Adipocyte (in vitro differentiated cells): ENCODE data around the gene USP2.
"Not testable (repeated sequence)": the region's sequence is repeated elsewhere in the genome, so short reads cannot be mapped to it uniquely, and the experiment has no call there.

Experiments used
- DNase-seq: peaks from one replicate; pipeline ENCODE4 v3.0.0-alpha.2; 2015; ENCODE audit warnings: low read depth
- H3K27me3 ChIP-seq: replicated peaks from 2 replicates; pipeline ENCODE4 v1.7.0; 2013; ENCODE audit warnings: mild to moderate bottlenecking, low read length, moderate library complexity; ENCODE audit not compliant: control insufficient read depth, insufficient read depth
- H3K36me3 ChIP-seq: 2 replicates; pipeline ENCODE4 v1.7.0; 2013; ENCODE audit warnings: low read length, mild to moderate bottlenecking, moderate library complexity; ENCODE audit not compliant: control insufficient read depth, insufficient read depth, severe bottlenecking
- H3K4me1 ChIP-seq: 2 replicates; pipeline ENCODE4 v1.7.0; 2013; ENCODE audit warnings: mild to moderate bottlenecking, low read length, moderate library complexity; ENCODE audit not compliant: control insufficient read depth, insufficient read depth
- H3K4me3 ChIP-seq: 2 replicates; pipeline ENCODE4 v1.7.0; 2013; ENCODE audit warnings: mild to moderate bottlenecking, low read length, moderate library complexity
- H3K9ac ChIP-seq: 2 replicates; pipeline ENCODE4 v1.7.0; 2013; ENCODE audit warnings: mild to moderate bottlenecking, low read length, moderate library complexity
- H3K9me3 ChIP-seq: 2 replicates; pipeline ENCODE4 v1.7.0; 2013; ENCODE audit warnings: mild to moderate bottlenecking, low read length, moderate library complexity; ENCODE audit not compliant: control insufficient read depth

The USP2 gene

GRCh38 chr11:119410501-119410900 lies 29.0 kb upstream of the USP2 start:
- DNase-seq, result no peak
- Histone ChIP-seq H3K4me3 (no peak overlapping the region), H3K9ac (no peak overlapping the region), H3K27me3 (no peaks in the 10 kb centered on the region), H3K36me3 (no peaks in the 10 kb centered on the region), H3K9me3 (no peaks in the 10 kb centered on the region), H3K4me1 (no peaks in the 10 kb centered on the region)

- Histone ChIP-seq H3K9me3 (no peaks in the 10 kb centered on the region), H3K36me3 (no peaks in the 10 kb centered on the region), H3K9ac (no peak overlapping the region), H3K27me3 (no peaks in the 10 kb centered on the region), H3K4me1 (no peaks in the 10 kb centered on the region), H3K4me3 (no peak overlapping the region)
- DNase-seq, result no peak
These were observed 28.2 kb upstream of the USP2 start for GRCh38 chr11:119409731-119410130.

GRCh38 chr11:119406005-119406404 lies 24.5 kb upstream of the USP2 start:
- no peaks in the 10 kb centered on the region for H3K27me3 ChIP-seq
- H3K36me3 ChIP-seq, result no peaks in the 10 kb centered on the region
- no peak overlapping the region for H3K9ac ChIP-seq
- H3K4me1 ChIP-seq, result peaks cover 5% of the 10 kb centered on the region
- H3K9me3 ChIP-seq, result peaks cover 12% of the 10 kb centered on the region
- no peak for DNase-seq
- no peak overlapping the region for H3K4me3 ChIP-seq

- not testable (repeated sequence) for H3K4me3 ChIP-seq, H3K9ac ChIP-seq, H3K36me3 ChIP-seq, DNase-seq, H3K4me1 ChIP-seq, H3K27me3 ChIP-seq
- H3K9me3 ChIP-seq, result peaks cover 18% of the 10 kb centered on the region
These were observed 24.0 kb upstream of the USP2 start for GRCh38 chr11:119405448-119405847.

- peaks cover 24% of the 10 kb centered on the region for H3K9me3 ChIP-seq
- H3K27me3 ChIP-seq, result no peaks in the 10 kb centered on the region
- no peaks in the 10 kb centered on the region for H3K36me3 ChIP-seq
- peaks cover 5% of the 10 kb centered on the region for H3K4me1 ChIP-seq
- DNase-seq, result peak; percentile 31
- no peak overlapping the region for H3K4me3 ChIP-seq
- no peak overlapping the region for H3K9ac ChIP-seq
These were observed 23.4 kb upstream of the USP2 start for GRCh38 chr11:119404872-119405271.

GRCh38 chr11:119403021-119403420 lies 21.5 kb upstream of the USP2 start:
- Histone ChIP-seq H3K36me3 (no peaks in the 10 kb centered on the region), H3K9ac (no peak overlapping the region), H3K9me3 (peaks cover 41% of the 10 kb centered on the region), H3K27me3 (no peaks in the 10 kb centered on the region), H3K4me3 (no peak overlapping the region), H3K4me1 (peaks cover 5% of the 10 kb centered on the region)
- DNase-seq, result peak; percentile 46

GRCh38 chr11:119402470-119402869 lies 21.0 kb upstream of the USP2 start:
- DNase-seq, result no peak
- peaks cover 5% of the 10 kb centered on the region for H3K4me1 ChIP-seq
- no peak overlapping the region for H3K9ac ChIP-seq
- no peak overlapping the region for H3K4me3 ChIP-seq
- H3K27me3 ChIP-seq, result no peaks in the 10 kb centered on the region
- no peaks in the 10 kb centered on the region for H3K36me3 ChIP-seq
- H3K9me3 ChIP-seq, result peaks cover 46% of the 10 kb centered on the region

GRCh38 chr11:119400860-119401259 lies 19.4 kb upstream of the USP2 start:
- no peak for DNase-seq
- Histone ChIP-seq H3K9me3 (peaks cover 48% of the 10 kb centered on the region), H3K36me3 (no peaks in the 10 kb centered on the region), H3K9ac (no peak overlapping the region), H3K27me3 (no peaks in the 10 kb centered on the region), H3K4me1 (peaks cover 5% of the 10 kb centered on the region), H3K4me3 (no peak overlapping the region)

GRCh38 chr11:119397740-119398139 lies 16.2 kb upstream of the USP2 start:
- Histone ChIP-seq H3K36me3 (no peaks in the 10 kb centered on the region), H3K4me3 (no peak overlapping the region), H3K27me3 (no peaks in the 10 kb centered on the region), H3K9me3 (peaks cover 48% of the 10 kb centered on the region), H3K9ac (no peak overlapping the region), H3K4me1 (no peaks in the 10 kb centered on the region)
- DNase-seq, result no peak

- H3K4me3 ChIP-seq, result no peak overlapping the region
- no peaks in the 10 kb centered on the region for H3K27me3 ChIP-seq
- peaks cover 44% of the 10 kb centered on the region for H3K9me3 ChIP-seq
- H3K9ac ChIP-seq, result no peak overlapping the region
- no peaks in the 10 kb centered on the region for H3K36me3 ChIP-seq
- H3K4me1 ChIP-seq, result no peaks in the 10 kb centered on the region
- no peak for DNase-seq
These were observed 15.3 kb upstream of the USP2 start for GRCh38 chr11:119396835-119397234.

- no peak overlapping the region for H3K9ac ChIP-seq
- DNase-seq, result no peak
- H3K4me1 ChIP-seq, result no peaks in the 10 kb centered on the region
- H3K9me3 ChIP-seq, result no peaks in the 10 kb centered on the region
- H3K27me3 ChIP-seq, result no peaks in the 10 kb centered on the region
- H3K4me3 ChIP-seq, result no peak overlapping the region
- H3K36me3 ChIP-seq, result no peaks in the 10 kb centered on the region
These were observed 9.8 kb upstream of the USP2 start for GRCh38 chr11:119391275-119391674.

GRCh38 chr11:119389611-119390254 lies 8.2 kb upstream of the USP2 start:
- Histone ChIP-seq H3K4me3 (no peak overlapping the region), H3K27me3 (no peaks in the 10 kb centered on the region), H3K36me3 (no peaks in the 10 kb centered on the region), H3K9me3 (no peaks in the 10 kb centered on the region), H3K9ac (no peak overlapping the region), H3K4me1 (no peaks in the 10 kb centered on the region)
- no peak for DNase-seq
